HG02852 (cell line): ENCODE data around the gene PRUNE2.

ENCODE experiments used
- ATAC-seq: cut with Tn5 transposase; IDR thresholded peaks from one replicate; pipeline ENCODE4 v1.9.1; 2021; ENCODE audit warnings: mild to moderate bottlenecking, moderate library complexity; ENCODE audit not compliant: unreplicated experiment

The PRUNE2 gene

GRCh38 chr9:76580188-76580587 lies 325.7 kb downstream of the PRUNE2 start:
- ATAC-seq: no peak

GRCh38 chr9:76576344-76576743 lies 329.6 kb downstream of the PRUNE2 start:
- peak; percentile 71 for ATAC-seq

- ATAC-seq: no peak
Measured at GRCh38 chr9:76575761-76576160, 330.2 kb downstream of the PRUNE2 start.

GRCh38 chr9:76573905-76574760 lies 331.8 kb downstream of the PRUNE2 start:
- ATAC-seq: no peak

GRCh38 chr9:76573408-76573807 lies 332.5 kb downstream of the PRUNE2 start:
- no peak for ATAC-seq

GRCh38 chr9:76572151-76572550 lies 333.8 kb downstream of the PRUNE2 start:
- ATAC-seq: no peak

GRCh38 chr9:76571743-76572146 lies 334.2 kb downstream of the PRUNE2 start:
- peak; percentile 16 for ATAC-seq

GRCh38 chr9:76571288-76571687 lies 334.6 kb downstream of the PRUNE2 start:
- ATAC-seq: peak; percentile 89

GRCh38 chr9:76570826-76571225 lies 335.1 kb downstream of the PRUNE2 start:
- ATAC-seq: no peak

GRCh38 chr9:76567086-76567485 lies 338.8 kb downstream of the PRUNE2 start:
- no peak for ATAC-seq

GRCh38 chr9:76564297-76564696 lies 341.6 kb downstream of the PRUNE2 start:
- ATAC-seq: no peak

- ATAC-seq: peak; percentile 77
Measured at GRCh38 chr9:76562511-76562911, 343.4 kb downstream of the PRUNE2 start.

GRCh38 chr9:76561900-76562299 lies 344.0 kb downstream of the PRUNE2 start:
- no peak for ATAC-seq
